Cerebellar nuclear complex (tissue), 1 donor: Measurements from ENCODE around the gene GMDS.

ENCODE experiments used
- DNase-seq, 2 experiments: peaks; one replicate each; lab custom pipeline; 2025; lab: John Stamatoyannopoulos, UW

The GMDS gene

DNA sequence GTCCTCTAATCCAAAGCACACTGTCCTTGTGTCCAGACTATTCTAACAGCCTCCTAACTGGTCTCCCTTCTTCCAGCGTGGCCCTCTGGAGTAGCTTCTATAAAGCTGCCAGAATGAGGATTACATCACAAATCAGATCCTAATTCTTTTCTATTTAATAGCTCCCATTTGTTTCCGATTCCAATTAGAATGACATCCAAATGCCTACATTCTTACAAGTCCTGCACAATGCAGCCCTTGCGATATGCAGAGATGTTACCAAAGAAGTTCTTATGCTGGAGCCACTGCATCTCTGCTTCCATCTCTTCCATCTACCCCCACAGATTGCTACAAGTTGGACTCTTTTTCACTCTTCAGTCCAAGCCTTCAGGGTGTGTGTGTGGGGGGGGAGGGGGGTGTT is 40.0 kb downstream of the GMDS start:
- no peak for DNase-seq

DNA sequence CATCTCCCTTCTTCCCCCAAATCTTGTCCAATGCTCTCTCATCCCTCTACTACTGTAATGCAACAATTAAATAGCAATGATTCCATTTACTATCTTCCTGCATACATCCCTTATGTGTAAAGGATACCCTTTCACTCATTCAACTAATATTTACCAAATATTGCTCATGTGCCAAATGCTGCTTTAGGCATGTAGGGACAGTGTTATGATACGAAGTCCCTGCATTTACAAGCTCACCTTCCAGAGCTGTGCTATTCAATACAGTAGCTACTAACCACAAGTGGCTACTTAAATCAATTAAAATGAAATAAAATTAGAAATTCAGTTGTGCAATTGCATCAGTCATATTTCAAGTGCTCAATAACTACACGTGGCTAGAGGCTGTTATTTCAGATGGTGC is 41.1 kb downstream of the GMDS start:
- DNase-seq = no peak

DNA sequence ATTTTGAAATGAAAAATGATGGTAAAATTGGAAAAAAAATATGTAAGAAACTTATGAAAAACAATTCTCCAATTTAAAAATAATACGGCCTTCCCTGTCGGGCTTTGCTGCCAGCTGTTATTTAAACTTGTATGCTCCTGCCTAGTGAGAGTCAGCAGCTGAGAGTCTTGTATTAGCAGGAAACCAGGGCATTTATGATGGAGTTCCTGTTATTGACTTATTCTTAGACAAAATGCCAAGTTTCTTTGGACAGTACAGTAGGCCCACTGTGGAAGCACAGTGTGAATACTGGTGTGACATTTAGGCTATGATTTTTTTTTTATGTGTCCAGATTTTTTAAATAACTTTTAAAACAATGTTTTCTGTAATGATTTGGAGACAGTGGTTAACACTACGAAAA is 42.1 kb downstream of the GMDS start:
- no peak for DNase-seq

DNA sequence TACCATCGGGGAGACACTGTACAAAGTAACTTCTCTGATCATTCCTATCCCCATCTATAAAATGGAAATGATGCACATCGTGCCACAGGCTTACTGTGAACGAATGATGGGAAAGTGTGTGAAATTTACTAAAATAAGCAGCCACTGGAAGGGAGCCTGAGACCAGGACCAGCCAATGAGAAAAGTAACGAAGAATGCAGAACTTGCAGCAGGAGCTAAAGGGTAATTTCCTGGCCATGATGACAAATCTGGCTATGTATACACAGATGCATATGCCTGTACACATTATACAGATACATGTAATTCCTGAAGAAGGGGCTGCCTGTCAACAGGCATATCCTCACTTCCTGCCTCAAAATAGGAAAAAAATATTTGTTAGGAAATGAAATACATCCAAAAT is 47.4 kb downstream of the GMDS start:
- no peak for DNase-seq

DNA sequence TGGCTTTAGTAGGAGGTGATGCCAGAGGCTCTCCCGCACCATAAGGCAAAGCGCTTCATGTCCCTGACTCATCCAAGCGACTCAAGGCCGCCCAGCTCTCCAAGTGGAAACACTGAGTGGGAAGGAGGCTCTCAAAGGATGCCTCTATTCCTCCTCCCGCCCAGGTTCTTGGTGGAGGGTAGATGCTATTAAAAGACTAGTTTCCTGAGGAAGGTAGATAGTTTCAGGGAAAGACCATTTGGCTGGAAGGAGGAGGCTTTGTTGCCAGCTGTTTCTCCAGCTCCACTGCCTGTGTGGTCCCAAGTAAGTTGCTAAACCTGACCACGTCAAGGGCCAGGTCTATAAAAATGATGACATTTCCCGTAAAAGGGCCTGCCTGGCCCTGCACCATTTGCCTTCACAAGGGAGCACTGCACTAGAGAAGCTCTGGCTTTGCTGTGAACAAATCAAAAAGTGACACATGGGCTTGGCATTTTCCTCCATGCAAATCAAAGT is 48.2 kb downstream of the GMDS start:
- DNase-seq = no peak

DNA sequence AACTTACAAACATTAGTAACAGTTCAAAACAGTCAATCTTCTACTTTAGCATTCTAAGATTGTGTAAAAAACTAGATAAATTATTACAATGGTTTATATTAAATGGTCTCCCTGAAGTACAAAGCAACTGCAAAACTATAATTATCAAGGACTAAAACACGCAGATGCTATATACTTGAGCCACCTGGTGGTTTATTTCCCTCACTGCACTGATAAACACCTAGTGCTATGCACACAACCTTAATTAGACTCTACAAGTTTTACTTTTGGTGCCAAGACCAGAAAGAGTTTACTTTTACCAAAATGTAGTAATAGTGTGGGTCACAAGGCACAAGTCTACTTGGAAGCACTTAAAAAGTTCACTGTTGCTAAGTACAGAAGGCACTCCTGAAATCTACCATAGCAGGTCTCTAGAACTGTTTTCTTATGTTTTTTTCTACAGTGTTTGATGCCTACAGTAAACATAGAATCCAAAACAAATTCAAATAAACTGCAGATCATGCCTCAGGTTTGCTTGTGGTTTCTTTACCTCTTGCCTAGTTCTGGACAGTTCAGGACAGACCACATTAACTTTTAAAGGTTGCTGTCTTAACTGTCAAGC is 49.2 kb downstream of the GMDS start:
- DNase-seq = no peak

DNA sequence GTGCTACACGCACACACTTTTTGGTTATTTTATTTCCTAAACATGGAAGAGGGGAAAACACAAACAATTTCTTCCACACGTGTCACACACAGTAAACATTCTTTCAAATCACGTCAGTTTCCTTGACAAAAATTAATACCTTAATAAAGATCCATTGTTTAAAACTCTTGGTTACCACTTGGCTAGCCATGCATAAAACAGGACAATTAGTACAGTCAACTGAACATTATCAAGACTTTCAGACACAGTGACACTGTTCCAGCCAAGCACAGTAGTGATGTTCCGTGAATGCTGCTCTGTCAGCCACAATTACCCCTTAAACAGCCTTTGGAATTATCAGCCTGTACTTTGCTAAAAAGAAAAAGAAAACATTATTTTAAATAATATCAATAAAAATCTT is 50.8 kb downstream of the GMDS start:
- DNase-seq = no peak

DNA sequence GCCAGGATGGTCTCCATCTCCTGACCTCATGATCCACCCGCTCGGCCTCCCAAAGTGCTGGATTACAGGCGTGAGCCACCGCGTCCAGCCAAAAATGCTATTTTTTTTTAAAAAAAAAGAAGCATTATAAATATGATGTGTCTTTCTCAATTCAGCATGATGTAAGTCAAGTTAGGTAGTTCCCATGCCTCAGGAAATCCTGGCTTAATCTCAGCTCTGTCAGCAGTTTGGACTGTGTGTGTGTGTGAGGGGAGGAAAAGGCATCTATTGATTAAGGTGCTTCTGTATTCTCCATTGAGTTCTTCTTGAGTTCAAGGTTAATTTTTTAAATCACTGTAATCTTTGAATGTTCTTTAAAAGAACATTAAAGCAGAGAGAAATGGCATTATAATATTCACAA is 51.5 kb downstream of the GMDS start:
- DNase-seq = no peak

DNA sequence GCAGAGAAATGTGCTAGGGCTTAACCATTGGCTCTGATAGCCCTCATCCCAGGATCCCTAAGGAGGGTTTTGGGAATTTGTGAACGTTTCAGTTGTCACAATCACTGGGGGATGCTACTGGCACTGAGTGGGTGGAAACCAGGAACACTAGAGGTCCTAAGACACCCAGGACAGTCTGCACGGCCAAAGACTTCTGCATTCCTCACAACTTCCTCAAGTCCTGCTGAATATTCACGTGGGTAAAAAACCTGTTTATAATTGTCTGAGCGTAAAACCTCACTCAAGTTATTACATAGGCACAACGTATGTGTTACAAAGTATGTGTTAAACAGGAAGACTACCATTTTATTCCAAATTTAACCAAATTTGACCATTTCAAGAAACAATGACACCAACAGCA is 52.4 kb downstream of the GMDS start:
- no peak for DNase-seq

DNA sequence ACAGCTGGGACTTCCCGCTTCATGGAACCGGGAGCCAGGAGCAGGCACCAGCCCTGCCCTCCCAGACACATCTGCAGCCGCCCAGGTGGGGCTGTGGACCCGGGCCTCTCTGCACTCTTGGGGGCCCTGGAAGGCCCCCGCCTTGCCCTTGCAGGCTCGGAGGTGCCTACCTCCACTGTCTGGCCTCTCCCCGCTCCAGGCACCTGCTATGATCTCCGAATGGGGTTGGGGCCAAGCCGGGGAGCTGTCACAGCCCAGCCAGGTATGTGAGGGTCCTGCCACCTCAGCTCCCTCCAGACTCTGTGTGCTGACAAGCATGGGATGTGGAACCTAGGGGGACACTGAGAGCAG is 54.0 kb downstream of the GMDS start:
- DNase-seq = no peak

DNA sequence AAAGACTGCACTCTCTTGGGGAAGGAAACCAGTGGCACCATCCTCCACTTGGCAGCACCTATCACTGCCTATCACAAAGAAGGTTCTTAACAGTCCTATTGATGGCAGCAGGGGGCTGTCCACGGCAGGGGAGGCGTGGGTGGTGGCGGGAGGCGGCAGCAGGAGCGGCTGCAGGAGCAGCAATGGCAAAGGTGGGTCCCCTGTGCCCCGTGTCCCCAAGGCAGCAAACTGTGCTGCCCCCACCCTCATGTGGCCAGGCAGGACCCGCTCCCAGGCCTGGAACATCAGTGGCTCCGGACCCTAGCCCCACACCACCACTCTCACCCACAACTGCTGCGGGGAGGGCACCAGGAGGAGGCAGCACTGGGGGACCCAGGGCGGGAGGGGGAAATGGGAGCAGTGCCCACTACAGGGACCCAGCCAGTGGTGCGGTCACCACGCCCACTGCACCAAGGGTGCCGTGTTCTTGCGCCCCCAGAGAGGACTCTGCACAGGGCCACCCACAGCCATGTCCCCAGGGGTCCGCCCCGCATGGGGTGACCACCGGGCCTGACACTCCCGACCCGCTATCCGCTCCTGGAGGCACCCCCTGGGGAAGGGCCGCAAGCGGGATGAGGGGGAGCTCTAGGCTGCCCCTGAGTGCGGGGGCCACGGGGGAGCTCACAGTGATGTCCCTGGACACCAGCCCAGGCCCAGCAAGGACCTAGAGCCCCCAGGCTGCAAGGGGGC is 54.6 kb downstream of the GMDS start:
- no peak for DNase-seq

DNA sequence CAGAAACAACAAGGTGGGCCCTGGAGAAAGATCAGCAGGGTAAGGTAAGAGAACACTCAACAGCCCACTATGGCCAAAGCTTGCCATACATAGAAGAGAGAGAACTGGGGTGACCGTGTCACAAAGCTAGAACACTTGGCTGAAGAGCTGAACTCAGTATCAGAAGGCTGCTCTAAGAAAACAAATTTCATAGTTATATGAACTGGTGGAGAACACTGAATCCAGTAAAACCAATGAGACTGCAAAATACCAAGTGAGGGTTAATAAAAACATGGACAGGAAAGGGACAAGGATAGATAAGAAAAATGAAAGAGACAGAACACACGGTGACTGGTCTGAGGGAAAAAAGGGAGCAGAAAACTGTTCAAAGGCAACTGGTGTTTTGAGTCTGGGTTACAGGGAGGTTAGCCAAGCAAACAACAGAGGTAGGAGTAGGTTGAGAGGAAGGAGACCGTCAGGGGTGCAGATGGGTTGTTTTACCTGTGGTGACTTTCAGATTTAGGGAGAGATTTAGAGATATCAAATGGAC is 56.5 kb downstream of the GMDS start:
- no peak for DNase-seq

DNA sequence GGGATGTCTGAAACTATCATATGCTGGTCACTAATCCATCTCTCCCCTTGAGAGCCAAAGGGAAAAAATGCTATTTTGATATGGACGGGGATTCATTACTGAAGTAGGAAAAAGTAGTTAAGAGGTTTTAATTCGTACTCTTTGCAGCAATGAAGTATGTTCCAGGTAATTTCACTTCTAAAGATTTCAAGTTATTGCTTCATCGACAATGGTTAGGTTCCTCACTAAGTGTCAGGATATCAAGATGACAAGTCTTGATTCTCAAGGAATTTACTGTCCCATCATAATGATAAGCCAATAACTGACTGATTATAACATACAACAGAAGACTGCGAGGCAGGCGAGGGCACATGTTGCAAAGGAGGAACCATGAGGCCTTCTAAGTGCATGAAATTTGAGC is 57.0 kb downstream of the GMDS start:
- no peak for DNase-seq

DNA sequence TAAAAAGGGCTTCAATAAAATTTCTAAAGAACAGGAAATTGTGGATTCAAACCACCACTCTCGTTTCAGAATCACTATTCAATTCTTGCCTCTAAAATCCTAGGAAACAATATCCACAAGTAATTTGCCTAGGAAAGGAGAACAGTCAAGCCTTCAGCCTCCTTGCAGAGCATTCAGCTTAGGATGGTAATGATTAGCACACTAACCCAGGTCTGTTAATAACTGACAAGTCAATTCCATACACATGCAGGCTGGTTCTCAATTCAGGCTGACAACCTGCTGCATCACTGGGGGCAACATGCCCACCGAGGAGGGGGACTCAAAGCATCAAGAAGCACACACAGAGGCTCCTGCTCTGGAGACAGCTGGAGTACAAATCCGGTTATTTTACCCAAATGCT is 57.6 kb downstream of the GMDS start:
- no peak for DNase-seq

DNA sequence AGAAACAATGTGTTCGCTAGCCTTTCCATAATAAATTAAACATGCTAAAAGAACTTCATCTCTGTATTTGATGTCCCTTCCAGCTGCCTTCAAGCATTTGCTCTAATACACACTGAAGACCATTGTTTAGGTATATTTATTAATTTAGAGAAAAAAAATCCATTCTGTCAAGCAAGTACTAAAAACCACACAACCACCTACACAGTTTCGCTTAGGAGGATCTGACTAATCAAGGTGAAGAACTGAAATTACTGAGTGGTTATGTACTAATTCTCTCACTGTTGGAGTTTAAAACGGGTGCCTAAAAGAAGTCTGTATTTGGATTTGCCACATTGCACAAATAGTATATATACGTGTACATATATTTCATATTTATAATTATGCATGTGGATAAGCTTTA is 58.9 kb downstream of the GMDS start:
- DNase-seq = no peak

DNA sequence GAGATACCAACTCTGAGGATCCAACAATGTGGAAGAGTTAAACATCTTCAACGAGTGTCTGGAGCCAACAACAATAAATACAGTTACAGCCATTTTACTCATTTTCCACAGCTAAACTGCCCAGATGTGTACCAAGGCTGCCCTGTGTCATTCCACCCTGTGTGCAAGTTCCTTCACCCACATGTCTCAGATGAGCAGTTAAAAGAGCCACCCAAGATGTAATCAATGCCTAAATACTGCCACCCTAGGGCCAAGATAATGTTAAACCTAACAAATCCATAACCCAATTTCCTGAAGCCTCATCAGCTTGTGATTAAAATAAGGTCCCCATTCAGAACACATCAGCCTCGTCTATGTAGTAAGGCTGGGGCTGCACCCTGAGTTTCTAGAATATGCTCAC is 59.9 kb downstream of the GMDS start:
- DNase-seq = no peak

DNA sequence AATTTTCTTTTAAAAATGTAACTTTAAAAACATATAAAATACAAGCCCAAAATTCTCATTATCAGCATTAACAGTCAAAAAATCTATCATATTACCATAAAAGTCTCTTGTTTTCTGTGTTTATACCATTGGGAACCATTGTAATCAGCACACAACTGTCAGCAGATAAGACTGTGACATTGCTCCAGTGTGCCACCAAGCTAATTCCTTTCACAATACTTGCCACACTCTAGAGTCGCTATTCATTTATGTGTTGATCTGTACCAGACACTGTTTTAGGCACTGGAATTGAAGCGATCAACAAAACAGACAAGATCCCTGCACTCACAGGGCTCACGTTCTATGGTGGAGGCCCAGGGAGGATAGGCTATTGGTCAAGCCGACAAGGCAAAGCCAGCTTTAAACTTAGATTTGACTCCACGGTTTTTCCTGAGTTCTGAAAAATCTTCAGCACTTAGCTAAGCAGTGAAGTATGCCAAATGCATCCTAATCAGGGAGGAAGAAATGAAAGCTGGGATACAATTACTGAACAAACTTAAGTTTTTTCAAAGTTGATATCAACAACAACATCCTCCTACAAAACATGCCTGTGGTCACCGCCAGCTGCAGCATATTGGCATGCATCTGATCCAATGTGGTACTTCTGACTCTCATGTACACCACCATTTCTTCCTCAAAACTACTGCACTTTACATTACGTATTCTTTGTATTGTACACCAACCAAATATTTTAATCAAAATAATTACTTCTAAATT is 60.5 kb downstream of the GMDS start:
- no peak for DNase-seq

DNA sequence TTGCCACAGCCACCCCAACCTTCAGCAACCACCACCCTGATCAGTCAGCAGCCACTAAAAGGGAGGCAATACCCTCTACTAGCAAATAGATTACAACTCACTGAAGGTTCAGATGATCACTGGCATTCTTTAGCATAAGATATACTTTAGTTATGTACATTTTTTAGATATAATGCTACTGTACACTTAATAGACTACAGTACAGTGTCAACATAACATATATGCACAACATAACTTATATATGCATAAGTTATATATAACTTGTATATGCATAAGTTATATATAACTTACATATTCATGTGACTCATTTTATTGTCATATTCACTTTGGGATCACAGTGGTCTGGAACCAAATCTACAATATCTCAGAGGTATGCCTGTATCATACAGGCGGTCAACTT is 61.7 kb downstream of the GMDS start:
- DNase-seq = no peak

DNA sequence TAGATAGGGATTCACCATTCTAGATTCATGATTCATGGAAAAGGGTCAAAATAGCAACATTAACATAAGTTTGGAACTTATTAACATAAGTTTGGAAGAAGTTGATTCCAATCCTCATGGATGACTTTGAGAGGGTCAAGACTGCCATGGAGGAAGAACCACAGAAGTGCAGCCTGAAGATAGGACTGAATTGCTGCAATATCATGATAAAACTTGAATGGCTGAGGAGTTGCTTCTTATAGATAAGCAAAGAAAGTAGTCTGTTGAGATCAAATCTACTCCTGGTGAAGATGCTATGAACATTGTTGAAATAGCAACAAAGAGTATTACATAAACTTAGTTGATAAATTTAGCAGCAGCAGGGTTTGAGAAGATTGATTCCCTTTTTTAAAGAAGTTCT is 62.2 kb downstream of the GMDS start:
- DNase-seq = no peak

DNA sequence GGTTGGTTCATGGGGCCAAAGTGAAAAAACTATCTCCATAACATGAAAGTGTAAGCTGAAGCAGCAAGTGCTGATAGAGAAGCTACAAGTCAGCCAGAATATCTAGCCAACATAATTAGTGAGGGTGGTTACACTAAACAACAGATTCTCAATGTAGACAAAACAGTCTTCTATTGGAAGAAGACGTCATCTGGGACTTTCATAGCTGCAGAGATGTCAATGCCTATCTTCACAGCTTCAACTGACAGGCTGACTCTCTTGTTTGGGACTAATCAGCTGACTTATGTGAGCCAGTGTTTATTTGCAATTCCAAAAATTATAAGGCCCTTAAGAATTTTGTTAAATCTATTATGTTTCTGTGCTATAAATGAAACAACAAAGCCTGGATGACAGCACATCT is 63.2 kb downstream of the GMDS start:
- no peak for DNase-seq

DNA sequence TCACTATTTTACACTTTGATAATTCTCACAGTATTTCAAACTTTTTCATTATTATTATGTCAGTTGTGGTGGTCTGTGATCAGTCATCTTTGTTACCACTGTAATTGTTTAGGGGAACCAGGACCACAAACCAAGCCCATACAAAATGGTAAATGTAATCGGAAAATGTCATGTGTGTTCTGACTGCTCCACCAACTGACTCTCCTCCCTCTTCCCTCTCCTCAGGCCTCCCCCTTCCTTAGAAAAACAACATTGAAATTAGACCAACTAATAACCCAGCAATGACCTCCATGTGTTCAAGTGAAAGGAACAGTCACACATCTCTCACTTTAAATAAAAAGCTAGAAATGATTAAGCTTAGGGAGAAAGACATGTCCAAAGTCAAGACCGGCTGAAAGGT is 63.8 kb downstream of the GMDS start:
- no peak for DNase-seq

DNA sequence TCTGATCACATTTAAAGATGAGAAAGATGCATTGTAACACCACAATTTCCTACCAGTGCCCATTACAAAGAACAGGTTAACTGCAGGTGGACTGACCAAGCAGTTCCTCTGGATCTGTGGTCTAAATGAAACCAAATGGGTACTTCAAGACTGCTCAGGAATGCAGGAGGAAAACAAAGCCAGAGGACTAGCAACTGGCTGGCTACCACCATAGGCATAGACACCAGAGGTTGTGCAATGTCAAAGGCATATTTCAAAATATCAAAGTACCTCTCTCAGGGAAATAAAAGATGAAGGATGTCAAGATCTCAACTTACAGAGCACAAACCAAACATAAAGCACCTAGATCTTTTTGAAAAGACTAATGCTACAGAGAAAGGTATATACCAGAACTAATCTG is 65.5 kb downstream of the GMDS start:
- DNase-seq = no peak

DNA sequence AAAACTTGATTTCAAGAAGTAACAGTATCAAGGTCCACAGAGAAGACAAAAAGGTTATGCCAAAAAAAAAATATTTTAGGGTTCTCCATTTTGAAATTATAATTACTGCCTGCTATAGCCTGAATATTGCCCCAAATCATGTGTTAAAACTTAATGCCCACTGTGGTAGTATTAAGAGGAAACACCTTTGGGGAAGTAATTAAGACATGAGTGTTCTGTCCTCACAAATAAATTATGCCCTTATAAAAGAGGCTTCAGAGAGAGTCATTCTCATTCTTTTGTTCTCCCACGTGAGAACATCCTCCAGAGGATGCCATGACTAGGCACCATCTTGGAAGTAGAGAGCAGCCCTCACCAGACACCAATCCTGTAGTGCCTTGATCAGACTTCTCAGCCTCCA is 66.2 kb downstream of the GMDS start:
- no peak for DNase-seq
